SJCRH30 (cell line): Measurements from ENCODE around the gene ULK1. TPM values are rescaled to one million over a fixed set of nuclear protein-coding genes. Genes with fewer than 3 reads are reported as not detected.

Source experiments
- DNase-seq, 2 experiments: peaks; one replicate each; pipeline ENCODE4 v3.0.0-alpha.2; 2015 to 2020
- H3K27ac ChIP-seq: fragments of 250-450 bp; sonication (Bioruptor Pico); 2 replicates; pipeline ENCODE4 v1.5.1; 2020; ENCODE audit warnings: mild to moderate bottlenecking, moderate library complexity
- H3K27me3 ChIP-seq: fragments of 250-450 bp; sonication (Bioruptor Pico); 2 replicates; pipeline ENCODE4 v1.5.1; 2020; ENCODE audit warnings: mild to moderate bottlenecking, moderate library complexity
- H3K36me3 ChIP-seq: fragments of 250-450 bp; sonication (Bioruptor Pico); 2 replicates; pipeline ENCODE4 v1.5.1; 2020; ENCODE audit warnings: mild to moderate bottlenecking, moderate library complexity
- H3K4me1 ChIP-seq: fragments of 250-450 bp; sonication (Bioruptor Pico); 2 replicates; pipeline ENCODE4 v1.5.1; 2020; ENCODE audit warnings: mild to moderate bottlenecking, moderate library complexity
- H3K4me3 ChIP-seq: fragments of 250-450 bp; sonication (Bioruptor Pico); 2 replicates; pipeline ENCODE4 v1.5.1; 2020; ENCODE audit warnings: mild to moderate bottlenecking, moderate library complexity
- H3K9me3 ChIP-seq: fragments of 250-450 bp; sonication (Bioruptor Pico); replicated peaks from 2 replicates; pipeline ENCODE4 v1.5.1; 2020; ENCODE audit warnings: mild to moderate bottlenecking, moderate library complexity
- total RNA-seq: library from RNA; depleted of rRNA; stranded (reverse); fragments of >200 nt; shearing (Covaris generic); gene quantifications from 2 replicates; pipeline ENCODE4 v1.2.3, GENCODE V29; 2014

The ULK1 gene
- total RNA-seq, 1 experiment from 2014 or later, result 7.2 TPM

DNA sequence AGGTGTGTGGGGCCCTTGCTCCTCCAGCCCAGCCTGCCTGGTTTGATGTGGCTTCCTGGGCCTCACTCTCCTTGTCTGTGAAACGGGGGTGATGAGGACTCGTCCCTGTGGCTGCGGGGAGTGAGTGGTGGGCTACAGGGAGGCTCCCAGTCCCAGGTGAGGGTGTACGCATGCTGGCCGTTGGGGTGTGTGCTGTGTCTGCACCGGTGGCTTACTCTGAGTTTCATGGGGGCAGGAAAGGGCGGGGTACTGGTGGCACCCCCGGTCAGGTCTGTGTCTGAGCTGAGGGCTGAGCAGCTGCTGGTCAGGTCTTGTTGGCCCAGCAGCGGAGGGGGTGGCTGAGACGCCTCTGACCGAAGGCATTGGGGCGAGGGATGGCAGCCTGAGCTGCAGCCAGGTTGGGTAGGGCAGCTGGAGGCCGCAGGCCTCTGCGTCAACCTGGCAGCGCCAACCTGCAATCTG is 11.2 kb downstream of the ULK1 start:
- Histone ChIP-seq H3K36me3 (no peaks in the 10 kb centered on the region; the same call in 1 of the 2 replicates), H3K27me3 (no peaks in the 10 kb centered on the region), H3K4me1 (no peaks in the 10 kb centered on the region), H3K4me3 (no peak overlapping the region), H3K27ac (no peak overlapping the region), H3K9me3 (no peaks in the 10 kb centered on the region)
- DNase-seq, result no peak

- peaks cover 2% of the 10 kb centered on the region; the same call in 1 of the 2 replicates for H3K36me3 ChIP-seq
- DNase-seq, result no peak
- H3K4me3 ChIP-seq, result no peak overlapping the region
- H3K27ac ChIP-seq, result no peak overlapping the region
- no peaks in the 10 kb centered on the region for H3K27me3 ChIP-seq
- H3K4me1 ChIP-seq, result no peaks in the 10 kb centered on the region
- H3K9me3 ChIP-seq, result no peaks in the 10 kb centered on the region
Measured at GRCh38 chr12:131907379-131908091, 13.1 kb downstream of the ULK1 start.

- Histone ChIP-seq H3K36me3 (peaks cover 2% of the 10 kb centered on the region; the same call in 1 of the 2 replicates), H3K4me3 (no peak overlapping the region), H3K9me3 (no peaks in the 10 kb centered on the region), H3K27me3 (no peaks in the 10 kb centered on the region), H3K27ac (no peak overlapping the region), H3K4me1 (no peaks in the 10 kb centered on the region)
- no peak for DNase-seq
Measured at GRCh38 chr12:131908092-131909080, 14.0 kb downstream of the ULK1 start.

DNA sequence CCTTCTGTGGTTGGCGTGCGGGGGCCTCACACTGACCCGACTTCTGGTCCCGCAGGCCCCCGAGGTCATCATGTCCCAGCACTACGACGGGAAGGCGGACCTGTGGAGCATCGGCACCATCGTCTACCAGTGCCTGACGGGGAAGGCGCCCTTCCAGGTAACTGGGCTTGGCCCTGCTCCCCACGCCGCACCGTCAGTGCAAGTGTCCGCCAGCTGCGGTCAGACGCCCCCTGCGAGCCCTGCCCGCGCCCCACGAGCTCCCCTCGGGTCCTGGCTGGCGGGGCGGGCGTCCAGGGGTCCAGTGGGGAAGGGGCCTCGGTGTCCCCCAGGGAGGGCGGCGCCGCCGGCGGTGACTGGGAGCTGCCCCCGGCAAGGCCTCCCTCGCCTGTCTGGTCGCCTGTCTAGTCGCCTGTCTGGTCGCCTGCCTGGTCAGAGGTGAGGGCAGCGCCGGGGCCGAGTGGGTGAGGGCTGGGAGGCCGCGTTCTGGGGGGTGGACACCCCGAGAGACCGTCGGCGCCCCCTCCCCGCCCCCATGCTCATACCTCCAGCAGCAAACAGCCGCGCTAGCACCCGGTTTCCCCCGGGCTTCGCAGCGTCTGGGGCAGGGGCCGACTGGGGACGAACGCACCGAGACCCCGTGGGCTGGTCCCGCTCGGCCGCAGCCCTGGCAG is 14.8 kb downstream of the ULK1 start:
- Histone ChIP-seq H3K9me3 (no peaks in the 10 kb centered on the region), H3K27ac (no peak overlapping the region), H3K36me3 (peaks cover 2% of the 10 kb centered on the region; the same call in 1 of the 2 replicates), H3K27me3 (no peaks in the 10 kb centered on the region), H3K4me1 (no peaks in the 10 kb centered on the region), H3K4me3 (no peak overlapping the region)
- no peak for DNase-seq

DNA sequence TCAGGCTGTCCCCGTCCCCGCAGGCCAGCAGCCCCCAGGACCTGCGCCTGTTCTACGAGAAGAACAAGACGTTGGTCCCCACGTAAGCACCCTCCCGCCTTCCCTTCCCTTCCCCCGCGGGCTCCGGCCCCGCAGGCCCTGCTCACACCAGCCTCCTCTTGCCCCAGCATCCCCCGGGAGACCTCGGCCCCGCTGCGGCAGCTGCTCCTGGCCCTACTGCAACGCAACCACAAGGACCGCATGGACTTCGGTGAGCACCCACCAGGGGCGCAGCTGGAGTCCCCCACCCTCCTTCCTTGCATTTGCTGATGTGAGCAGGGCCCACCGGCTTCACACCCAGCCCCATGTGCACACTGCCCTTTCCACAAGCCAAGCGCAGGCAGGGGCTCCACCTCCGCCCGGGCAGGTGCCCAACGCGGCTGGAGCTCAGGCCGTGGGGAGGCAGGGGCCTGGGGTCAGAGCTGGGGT is 15.4 kb downstream of the ULK1 start:
- Histone ChIP-seq H3K27ac (no peak overlapping the region), H3K4me3 (no peak overlapping the region), H3K36me3 (peaks cover 6% of the 10 kb centered on the region; the same call in 1 of the 2 replicates), H3K4me1 (no peaks in the 10 kb centered on the region), H3K27me3 (no peaks in the 10 kb centered on the region), H3K9me3 (no peaks in the 10 kb centered on the region)
- no peak for DNase-seq

DNA sequence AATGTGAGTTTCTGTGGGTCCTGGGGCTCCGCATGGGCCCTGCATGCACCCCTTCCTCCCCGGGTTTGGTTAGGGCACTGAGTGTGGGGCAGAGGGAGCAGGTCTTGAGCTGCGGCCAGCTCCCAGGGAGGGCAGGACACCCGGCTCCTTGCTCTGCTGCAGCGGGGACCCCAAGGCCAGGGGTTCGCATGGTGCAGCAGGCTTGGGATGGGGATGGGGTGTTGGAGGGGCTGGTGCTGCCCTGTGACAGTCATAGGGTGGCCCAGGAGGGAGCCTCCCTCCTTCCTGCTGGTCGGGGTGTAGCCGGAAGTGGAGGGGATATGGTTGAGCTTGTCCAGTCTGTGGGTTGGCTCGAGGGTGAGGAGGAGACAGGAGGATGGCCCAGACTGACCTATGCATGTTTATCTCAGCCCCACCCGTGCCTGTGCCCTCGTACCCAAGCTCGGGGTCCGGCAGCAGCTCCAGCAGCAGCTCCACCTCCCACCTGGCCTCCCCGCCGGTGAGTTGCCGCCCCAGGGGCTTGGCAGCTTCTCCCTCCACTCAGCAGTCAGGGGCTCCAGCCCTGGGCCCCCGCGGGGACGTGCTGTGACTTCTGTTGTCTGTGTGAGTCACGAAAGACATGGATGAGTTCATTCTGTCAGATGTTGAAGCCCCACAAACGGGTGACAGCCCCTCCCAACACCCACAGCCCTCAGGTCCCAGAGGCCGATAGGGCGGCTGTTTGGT is 16.0 kb downstream of the ULK1 start:
- Histone ChIP-seq H3K27ac (no peak overlapping the region), H3K36me3 (peaks cover 10% of the 10 kb centered on the region; the same call in 1 of the 2 replicates), H3K4me1 (no peaks in the 10 kb centered on the region), H3K9me3 (no peaks in the 10 kb centered on the region), H3K27me3 (no peaks in the 10 kb centered on the region), H3K4me3 (no peak overlapping the region)
- DNase-seq, result no peak

GRCh38 chr12:131911028-131911650 is 16.7 kb downstream of the ULK1 start:
- no peaks in the 10 kb centered on the region for H3K4me1 ChIP-seq
- H3K27me3 ChIP-seq, result no peaks in the 10 kb centered on the region
- no peaks in the 10 kb centered on the region for H3K9me3 ChIP-seq
- H3K36me3 ChIP-seq, result peaks cover 10% of the 10 kb centered on the region; the same call in 1 of the 2 replicates
- H3K4me3 ChIP-seq, result no peak overlapping the region
- no peak for DNase-seq
- H3K27ac ChIP-seq, result no peak overlapping the region

GRCh38 chr12:131911851-131912477 is 17.5 kb downstream of the ULK1 start:
- no peak for DNase-seq
- Histone ChIP-seq H3K9me3 (no peaks in the 10 kb centered on the region), H3K27me3 (no peaks in the 10 kb centered on the region), H3K27ac (no peak overlapping the region), H3K4me3 (no peak overlapping the region), H3K4me1 (no peaks in the 10 kb centered on the region), H3K36me3 (peaks cover 10% of the 10 kb centered on the region; the same call in 1 of the 2 replicates)

GRCh38 chr12:131912518-131913274 is 18.3 kb downstream of the ULK1 start:
- H3K9me3 ChIP-seq, result no peaks in the 10 kb centered on the region
- DNase-seq, result no peak
- H3K4me3 ChIP-seq, result no peak overlapping the region
- no peak overlapping the region for H3K27ac ChIP-seq
- H3K27me3 ChIP-seq, result no peaks in the 10 kb centered on the region
- no peaks in the 10 kb centered on the region for H3K4me1 ChIP-seq
- peaks cover 10% of the 10 kb centered on the region; the same call in 1 of the 2 replicates for H3K36me3 ChIP-seq

- no peaks in the 10 kb centered on the region for H3K9me3 ChIP-seq
- H3K27me3 ChIP-seq, result no peaks in the 10 kb centered on the region
- no peaks in the 10 kb centered on the region for H3K4me1 ChIP-seq
- no peak overlapping the region for H3K27ac ChIP-seq
- DNase-seq, result no peak
- no peak overlapping the region for H3K4me3 ChIP-seq
- H3K36me3 ChIP-seq, result peaks cover 10% of the 10 kb centered on the region; the same call in 1 of the 2 replicates
Measured at GRCh38 chr12:131913666-131914065, 19.2 kb downstream of the ULK1 start.

- H3K27me3 ChIP-seq, result no peaks in the 10 kb centered on the region
- H3K4me1 ChIP-seq, result no peaks in the 10 kb centered on the region
- H3K9me3 ChIP-seq, result no peaks in the 10 kb centered on the region
- no peak overlapping the region for H3K4me3 ChIP-seq
- peaks cover 10% of the 10 kb centered on the region; the same call in 1 of the 2 replicates for H3K36me3 ChIP-seq
- DNase-seq, result no peak
- H3K27ac ChIP-seq, result no peak overlapping the region
Measured at GRCh38 chr12:131914179-131914702, 19.8 kb downstream of the ULK1 start.

DNA sequence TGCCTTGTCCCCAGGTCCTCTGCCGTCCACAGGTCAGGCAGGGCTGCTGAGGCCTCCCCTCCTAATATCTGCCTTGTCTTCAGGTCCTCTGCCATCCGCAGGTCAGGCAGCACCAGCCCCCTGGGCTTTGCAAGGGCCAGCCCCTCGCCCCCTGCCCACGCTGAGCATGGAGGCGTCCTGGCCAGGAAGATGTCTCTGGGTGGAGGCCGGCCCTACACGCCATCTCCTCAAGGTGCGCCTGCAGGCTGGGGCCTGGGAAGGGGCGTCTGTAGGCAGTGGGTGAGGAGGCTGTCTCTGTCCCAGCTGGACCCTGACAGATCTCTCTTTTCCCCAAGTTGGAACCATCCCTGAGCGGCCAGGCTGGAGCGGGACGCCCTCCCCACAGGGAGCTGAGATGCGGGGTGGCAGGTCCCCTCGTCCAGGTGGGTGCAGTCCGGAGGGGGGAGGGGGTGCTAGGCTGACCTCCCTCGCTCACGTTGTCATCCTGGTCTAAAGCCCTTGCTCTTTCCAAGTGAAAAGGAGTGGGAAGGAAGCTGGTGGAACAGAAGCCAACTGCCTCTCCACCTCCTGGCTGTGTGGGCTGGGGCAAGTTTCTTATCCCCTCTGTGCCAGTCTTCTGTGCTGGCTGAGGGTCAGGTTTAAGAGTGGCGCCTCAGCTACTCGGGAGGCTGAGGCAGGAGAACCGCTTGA is 20.7 kb downstream of the ULK1 start:
- no peak for DNase-seq
- Histone ChIP-seq H3K9me3 (no peaks in the 10 kb centered on the region), H3K27ac (no peak overlapping the region), H3K36me3 (peaks cover 10% of the 10 kb centered on the region; the same call in 1 of the 2 replicates), H3K27me3 (no peaks in the 10 kb centered on the region), H3K4me3 (no peak overlapping the region), H3K4me1 (no peaks in the 10 kb centered on the region)
